IMR-90 (cell line): Measurements from ENCODE around the gene NKX2-3. TPM values are rescaled to one million over a fixed set of nuclear protein-coding genes. Genes with fewer than 3 reads are reported as not detected.

ENCODE experiments used
- ATAC-seq: fragments of 200-7000 bp; cut with Tn5 transposase; 2 replicates; pipeline ENCODE4 v1.9.1; 2020; ENCODE audit warnings: low read depth, mild to moderate bottlenecking, moderate library complexity
- BruUV-seq: library from RNA; stranded (reverse); fragments of 400-500 nt; replicated peaks from 2 replicates; lab custom pipeline; 2021; lab: Mats Ljungman, UMichigan
- CTCF ChIA-PET: fragments of 300-600 bp; formaldehyde crosslinking; extraction: SDS; loops from one replicate; lab custom pipeline; 2021; ENCODE audit warnings: antibody characterized with exemption; lab: Yijun Ruan, JAX
- POLR2A ChIA-PET: fragments of 300-600 bp; sonication (Branson Sonifier 250); formaldehyde crosslinking; loops from one replicate; lab custom pipeline; 2022; ENCODE audit warnings: antibody characterized with exemption; ENCODE audit not compliant: unreplicated experiment; lab: Charles Lee
- DNase-seq: peaks from one replicate; pipeline ENCODE4 v3.0.0; 2013
- H2AFZ ChIP-seq: replicated peaks from 2 replicates; pipeline ENCODE3; 2013; ENCODE audit warnings: low read length, mild to moderate bottlenecking; ENCODE audit not compliant: poor library complexity
- H2AK5ac ChIP-seq: 2 replicates; pipeline ENCODE4 v1.6.1; 2013; ENCODE audit warnings: low read depth, low read length, inconsistent platforms
- H2AK9ac ChIP-seq: replicated peaks from 2 replicates; pipeline ENCODE3; 2013; ENCODE audit warnings: mild to moderate bottlenecking, low read depth, low read length, moderate library complexity; ENCODE audit not compliant: poor library complexity
- H2BK120ac ChIP-seq: 2 replicates; pipeline ENCODE4 v1.6.1; 2013; ENCODE audit warnings: low read depth, low read length, inconsistent platforms
- H2BK15ac ChIP-seq: 3 replicates; pipeline ENCODE4 v1.6.1; 2013; ENCODE audit warnings: low read depth, low read length, inconsistent platforms
- H2BK20ac ChIP-seq: 2 replicates; pipeline ENCODE4 v1.6.1; 2013; ENCODE audit warnings: low read depth, mild to moderate bottlenecking, inconsistent platforms, low read length, moderate library complexity
- H2BK5ac ChIP-seq: 2 replicates; pipeline ENCODE4 v1.6.1; 2013; ENCODE audit warnings: mild to moderate bottlenecking, low read depth, low read length, inconsistent platforms; ENCODE audit not compliant: poor library complexity, severe bottlenecking
- H3K14ac ChIP-seq: replicated peaks from 2 replicates; pipeline ENCODE4 v1.6.1; 2013; ENCODE audit warnings: low read depth, low read length, inconsistent platforms
- H3K18ac ChIP-seq: 2 replicates; pipeline ENCODE4 v1.6.1; 2013; ENCODE audit warnings: low read depth, low read length, control low read depth
- H3K23ac ChIP-seq: 2 replicates; pipeline ENCODE4 v1.6.1; 2013; ENCODE audit warnings: low read depth, low read length, inconsistent platforms
- H3K27ac ChIP-seq: 2 replicates; pipeline ENCODE4 v1.5.1; 2013; ENCODE audit warnings: mild to moderate bottlenecking, control low read depth, low read length; ENCODE audit not compliant: insufficient read depth
- H3K27me3 ChIP-seq: 2 replicates; pipeline ENCODE4 v1.6.1; 2013; ENCODE audit warnings: low read length; ENCODE audit not compliant: control insufficient read depth, insufficient read depth
- H3K36me3 ChIP-seq: 2 replicates; pipeline ENCODE4 v1.6.1; 2013; ENCODE audit warnings: low read length, mixed read lengths; ENCODE audit not compliant: control insufficient read depth, insufficient read depth
- H3K4ac ChIP-seq: 2 replicates; pipeline ENCODE4 v1.6.1; 2013; ENCODE audit warnings: low read depth, low read length, inconsistent platforms
- H3K4me1 ChIP-seq: 2 replicates; pipeline ENCODE4 v1.6.1; 2013; ENCODE audit warnings: low read length, mixed read lengths; ENCODE audit not compliant: control insufficient read depth, insufficient read depth
- H3K4me2 ChIP-seq: 2 replicates; pipeline ENCODE4 v1.6.1; 2013; ENCODE audit warnings: low read depth, mild to moderate bottlenecking, control low read depth, low read length, moderate library complexity
- H3K4me3 ChIP-seq: 2 replicates; pipeline ENCODE4 v1.5.1; 2013; ENCODE audit warnings: low read depth, mild to moderate bottlenecking, control low read depth, low read length, moderate library complexity; ENCODE audit not compliant: insufficient read depth
- H3K56ac ChIP-seq: 2 replicates; pipeline ENCODE4 v1.6.1; 2013; ENCODE audit warnings: low read length, inconsistent platforms; ENCODE audit not compliant: insufficient read depth; ENCODE audit errors: extremely low read depth
- H3K79me1 ChIP-seq, 2 experiments: 2 replicates each; pipeline ENCODE4 v1.6.1; 2013; ENCODE audit warnings: low read length in 2 of 2, inconsistent platforms in 1 of 2, low read depth in 1 of 2
- H3K9ac ChIP-seq: 2 replicates; pipeline ENCODE4 v1.6.1; 2013; ENCODE audit warnings: low read depth, low read length, control low read depth
- H3K9me1 ChIP-seq: 2 replicates; pipeline ENCODE4 v1.6.1; 2013; ENCODE audit warnings: low read length, inconsistent platforms; ENCODE audit not compliant: insufficient read depth
- H3K9me3 ChIP-seq: 2 replicates; pipeline ENCODE4 v1.6.1; 2013; ENCODE audit warnings: low read length; ENCODE audit not compliant: control insufficient read depth, insufficient read depth
- H4K20me1 ChIP-seq: 2 replicates; pipeline ENCODE4 v1.6.1; 2013; ENCODE audit warnings: low read length, inconsistent platforms; ENCODE audit not compliant: insufficient read depth
- H4K5ac ChIP-seq: 2 replicates; pipeline ENCODE4 v1.6.1; 2013; ENCODE audit warnings: mild to moderate bottlenecking, low read depth, low read length, control low read depth
- H4K8ac ChIP-seq, 2 experiments: 2 replicates each; pipeline ENCODE4 v1.6.1; 2013; ENCODE audit warnings: low read depth in 2 of 2, low read length in 2 of 2, control low read depth in 1 of 2, inconsistent platforms in 1 of 2
- H4K91ac ChIP-seq: 2 replicates; pipeline ENCODE4 v1.6.1; 2013; ENCODE audit warnings: low read depth, low read length, inconsistent platforms; ENCODE audit not compliant: insufficient read depth
- BHLHE40 ChIP-seq: fragments of 150-350 bp; IDR thresholded peaks from 2 replicates; pipeline ENCODE4 v1.6.1; 2016; ENCODE audit warnings: mild to moderate bottlenecking, low read depth, low read length
- CEBPB ChIP-seq: IDR thresholded peaks from 2 replicates; pipeline ENCODE4 v1.6.1; 2012; ENCODE audit warnings: low read depth, low read length, improper control_type of control experiment
- CHD1 ChIP-seq: IDR thresholded peaks from 2 replicates; pipeline ENCODE4 v1.6.1; 2012; ENCODE audit warnings: low read depth, low read length, improper control_type of control experiment
- ELK1 ChIP-seq: fragments of 150-350 bp; IDR thresholded peaks from 2 replicates; pipeline ENCODE4 v1.6.1; 2016; ENCODE audit warnings: low read depth, mild to moderate bottlenecking, low read length, moderate library complexity, borderline replicate concordance
- MAFK ChIP-seq: IDR thresholded peaks from 2 replicates; pipeline ENCODE4 v1.6.1; 2012; ENCODE audit warnings: low read depth, low read length, improper control_type of control experiment
- MAZ ChIP-seq: IDR thresholded peaks from 2 replicates; pipeline ENCODE4 v1.6.1; 2012; ENCODE audit warnings: low read depth, mild to moderate bottlenecking, low read length, improper control_type of control experiment, moderate library complexity, borderline replicate concordance
- MXI1 ChIP-seq: IDR thresholded peaks from 2 replicates; pipeline ENCODE4 v1.6.1; 2012; ENCODE audit warnings: low read depth, mild to moderate bottlenecking, low read length, moderate library complexity, borderline replicate concordance
- POLR2A ChIP-seq: IDR thresholded peaks from 2 replicates; pipeline ENCODE4 v1.6.1; 2012; ENCODE audit warnings: mild to moderate bottlenecking, low read depth, low read length
- RAD21 ChIP-seq: IDR thresholded peaks from 2 replicates; pipeline ENCODE4 v1.6.1; 2012; ENCODE audit warnings: low read length, improper control_type of control experiment
- RCOR1 ChIP-seq: IDR thresholded peaks from 2 replicates; pipeline ENCODE4 v1.6.1; 2012; ENCODE audit warnings: mild to moderate bottlenecking, low read length, improper control_type of control experiment; ENCODE audit not compliant: insufficient replicate concordance
- SMC3 ChIP-seq: fragments of 150-350 bp; IDR thresholded peaks from 2 replicates; pipeline ENCODE4 v1.6.1; 2016; ENCODE audit warnings: low read depth, mild to moderate bottlenecking, antibody characterized with exemption, low read length, moderate library complexity
- WGBS, 2 experiments: methylation state at CpG; one replicate each; pipeline versions ENCODE4 v1.1.5 to v1.1.7; 2013; ENCODE audit warnings: missing lambda C conversion rate in 2 of 2; ENCODE audit not compliant: insufficient read length in 1 of 2; ENCODE audit errors: extremely low coverage in 2 of 2; 5-methylcytosine and 5-hydroxymethylcytosine counted together
- dilution Hi-C: fragments of 300-500 bp; cut with HindIII; formaldehyde crosslinking; loops from one replicate; pipeline ENCODE4 v1.14.3; 2018; ENCODE audit warnings: low sequenced_read_pairs; ENCODE audit not compliant: unreplicated experiment
- in situ Hi-C: fragments of 300-500 bp; cut with MboI; formaldehyde crosslinking; loops from 3 replicates; pipeline ENCODE4 v1.14.3; 2019; ENCODE audit warnings: low sequenced_read_pairs, inconsistent platforms, mixed read lengths
- intact Hi-C: fragments of 100-400 bp; cut with micrococcal nuclease; formaldehyde crosslinking; loops from 2 replicates; pipeline ENCODE4 v1.10.0; 2022
- polyA plus RNA-seq, 3 experiments: library from polyadenylated mRNA; depleted of rRNA; stranded (reverse); fragments of >200 nt; gene quantifications; 2 replicates each; pipeline ENCODE4 v1.2.3, GENCODE V29; 2012; ENCODE audit warnings: low replicate concordance in 1 of 3
- total RNA-seq: library from RNA; depleted of rRNA; stranded (reverse); fragments of >200 nt; gene quantifications from 2 replicates; pipeline ENCODE4 v1.2.3, GENCODE V29; 2012
- TF ChIP-seq, protein P1 (sequence below): conservative IDR thresholded peaks from 2 replicates; pipeline ENCODE4 v1.5.1; 2012; ENCODE audit warnings: mild to moderate bottlenecking, low read depth, low read length, improper control_type of control experiment

Gene NKX2-3
- total and polyA plus RNA-seq, 2 of the 4 experiments (the other 2 are of a cell fraction) = not detected

GRCh38 chr10:99530108-99531025 is 2.4 kb upstream of the NKX2-3 start (continued):
- TF ChIP-seq MAZ (no peak), MXI1 (no peak)

- Histone ChIP-seq H3K14ac (no peak overlapping the region), H2AK9ac (no peak overlapping the region), H2AK5ac (no peak overlapping the region), H4K8ac (no peak overlapping the region), H3K23ac (no peak overlapping the region), H3K36me3 (no peaks in the 10 kb centered on the region), H4K5ac (no peak overlapping the region), H3K56ac (no peak overlapping the region), H3K4me2 (no peak overlapping the region), H3K27me3 (peaks cover 95% of the 10 kb centered on the region), H3K4me3 (no peak overlapping the region), H3K9me1 (no peaks in the 10 kb centered on the region), H2BK5ac (no peak overlapping the region), H2AFZ (peak overlapping the region; percentile 40), H3K18ac (no peak overlapping the region), H3K27ac (no peak overlapping the region), H2BK120ac (no peak overlapping the region), H2BK15ac (no peak overlapping the region), H3K4me1 (peaks cover 4% of the 10 kb centered on the region; the same call in 1 of the 2 replicates), H4K20me1 (peaks cover 5% of the 10 kb centered on the region; the same call in 1 of the 2 replicates), H2BK20ac (no peak overlapping the region), H3K79me1 (no peaks in the 10 kb centered on the region), H4K91ac (no peak overlapping the region), H3K9ac (no peak overlapping the region), H3K4ac (no peak overlapping the region), H3K9me3 (peaks cover 26% of the 10 kb centered on the region)
- 8% methylated on average over 14 of the region's 40 CpGs; no CpG with 5 or more reads in 1 of the 2 experiments for WGBS, 2 experiments
- DNase-seq (no peak), ATAC-seq (no peak)
- dilution Hi-C loops = no loop called here
- intact Hi-C loops = no loop called here
- CTCF ChIA-PET = no interaction called here
- no TSS peak for BruUV-seq
- in situ Hi-C loops = no loop called here
- POLR2A ChIA-PET = no interaction called here
- no peak for TF ChIP-seq SMC3
- no peak for TF ChIP-seq ELK1
- TF ChIP-seq, protein P1, sequence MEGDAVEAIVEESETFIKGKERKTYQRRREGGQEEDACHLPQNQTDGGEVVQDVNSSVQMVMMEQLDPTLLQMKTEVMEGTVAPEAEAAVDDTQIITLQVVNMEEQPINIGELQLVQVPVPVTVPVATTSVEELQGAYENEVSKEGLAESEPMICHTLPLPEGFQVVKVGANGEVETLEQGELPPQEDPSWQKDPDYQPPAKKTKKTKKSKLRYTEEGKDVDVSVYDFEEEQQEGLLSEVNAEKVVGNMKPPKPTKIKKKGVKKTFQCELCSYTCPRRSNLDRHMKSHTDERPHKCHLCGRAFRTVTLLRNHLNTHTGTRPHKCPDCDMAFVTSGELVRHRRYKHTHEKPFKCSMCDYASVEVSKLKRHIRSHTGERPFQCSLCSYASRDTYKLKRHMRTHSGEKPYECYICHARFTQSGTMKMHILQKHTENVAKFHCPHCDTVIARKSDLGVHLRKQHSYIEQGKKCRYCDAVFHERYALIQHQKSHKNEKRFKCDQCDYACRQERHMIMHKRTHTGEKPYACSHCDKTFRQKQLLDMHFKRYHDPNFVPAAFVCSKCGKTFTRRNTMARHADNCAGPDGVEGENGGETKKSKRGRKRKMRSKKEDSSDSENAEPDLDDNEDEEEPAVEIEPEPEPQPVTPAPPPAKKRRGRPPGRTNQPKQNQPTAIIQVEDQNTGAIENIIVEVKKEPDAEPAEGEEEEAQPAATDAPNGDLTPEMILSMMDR = no peak
- TF ChIP-seq CEBPB = no peak
- no peak for TF ChIP-seq RCOR1
- TF ChIP-seq BHLHE40 = no peak
- no peak for TF ChIP-seq MXI1
- no peak for TF ChIP-seq POLR2A
- no peak for TF ChIP-seq MAFK
- TF ChIP-seq RAD21 = no peak
- no peak for TF ChIP-seq MAZ
- TF ChIP-seq CHD1 = no peak
These were observed 1.6 kb upstream of the NKX2-3 start for GRCh38 chr10:99531026-99531695.
